HuH-7 (cell line): Measurements from ENCODE around the gene MXI1.
A peak's percentile ranks its signal among the peaks of the same experiment; 100 is the strongest.

Experiments used
- DNase-seq: peaks from one replicate; pipeline ENCODE4 v3.0.0; 2011; ENCODE audit warnings: low spot score

Gene MXI1

GRCh38 chr10:110215286-110216170 lies 8.1 kb downstream of the MXI1 start:
- no peak for DNase-seq

GRCh38 chr10:110216240-110216639 lies 8.8 kb downstream of the MXI1 start:
- DNase-seq, result no peak

- DNase-seq, result no peak
Observed at GRCh38 chr10:110216942-110217661, 9.7 kb downstream of the MXI1 start.

- DNase-seq, result no peak
Observed at GRCh38 chr10:110217662-110218008, 10.2 kb downstream of the MXI1 start.

GRCh38 chr10:110218632-110219031 lies 11.2 kb downstream of the MXI1 start:
- no peak for DNase-seq

- no peak for DNase-seq
Observed at GRCh38 chr10:110219884-110220283, 12.5 kb downstream of the MXI1 start.

- DNase-seq, result no peak
Observed at GRCh38 chr10:110220398-110220797, 13.0 kb downstream of the MXI1 start.

- no peak for DNase-seq
Observed at GRCh38 chr10:110221044-110221720, 13.8 kb downstream of the MXI1 start.

GRCh38 chr10:110221721-110222261 lies 14.4 kb downstream of the MXI1 start:
- DNase-seq, result peak; percentile 43

- DNase-seq, result no peak
Observed at GRCh38 chr10:110222641-110223297, 15.4 kb downstream of the MXI1 start.

- DNase-seq, result no peak
Observed at GRCh38 chr10:110223298-110223925, 16.0 kb downstream of the MXI1 start.

- DNase-seq, result no peak
Observed at GRCh38 chr10:110224992-110225391, 17.6 kb downstream of the MXI1 start.

- DNase-seq, result no peak
Observed at GRCh38 chr10:110225441-110225755, 18.0 kb downstream of the MXI1 start.

GRCh38 chr10:110225756-110226542 lies 18.5 kb downstream of the MXI1 start:
- peak; percentile 78 for DNase-seq

GRCh38 chr10:110226543-110226925 lies 19.1 kb downstream of the MXI1 start:
- peak; percentile 81 for DNase-seq

- peak; percentile 84 for DNase-seq
Observed at GRCh38 chr10:110226926-110227641, 19.7 kb downstream of the MXI1 start.

- DNase-seq, result no peak
Observed at GRCh38 chr10:110228066-110228465, 20.7 kb downstream of the MXI1 start.

GRCh38 chr10:110229155-110229554 lies 21.8 kb downstream of the MXI1 start:
- no peak for DNase-seq

- no peak for DNase-seq
Observed at GRCh38 chr10:110233846-110234245, 26.4 kb downstream of the MXI1 start.

- no peak for DNase-seq
Observed at GRCh38 chr10:110237894-110238480, 30.6 kb downstream of the MXI1 start.
